NCI-H1694 (cell line): ENCODE data around the gene VWA3B.
A peak's percentile ranks its signal among the peaks of the same experiment; 100 is the strongest.
"Not testable (repeated sequence)": the region's sequence is repeated elsewhere in the genome, so short reads cannot be mapped to it uniquely, and the experiment has no call there.

Source experiments
- DNase-seq: peaks from one replicate; lab custom pipeline; 2025; lab: John Stamatoyannopoulos, UW

Gene VWA3B

GRCh38 chr2:98130073-98130472, 43.1 kb downstream of the VWA3B start:
- not testable (repeated sequence) for DNase-seq

- no peak for DNase-seq
Measured at GRCh38 chr2:98134172-98135005, 47.4 kb downstream of the VWA3B start.

- no peak for DNase-seq
Measured at GRCh38 chr2:98137196-98137595, 50.2 kb downstream of the VWA3B start.

GRCh38 chr2:98138978-98139377, 52.0 kb downstream of the VWA3B start:
- not testable (repeated sequence) for DNase-seq

GRCh38 chr2:98140210-98140609, 53.2 kb downstream of the VWA3B start:
- DNase-seq = no peak

GRCh38 chr2:98142106-98142791, 55.3 kb downstream of the VWA3B start:
- no peak for DNase-seq

- DNase-seq = no peak
Measured at GRCh38 chr2:98145070-98145469, 58.1 kb downstream of the VWA3B start.

GRCh38 chr2:98147900-98148299, 60.9 kb downstream of the VWA3B start:
- DNase-seq = not testable (repeated sequence)

GRCh38 chr2:98148595-98149332, 61.8 kb downstream of the VWA3B start:
- DNase-seq = no peak

- no peak for DNase-seq
Measured at GRCh38 chr2:98149333-98149697, 62.3 kb downstream of the VWA3B start.

- no peak for DNase-seq
Measured at GRCh38 chr2:98153481-98153880, 66.5 kb downstream of the VWA3B start.

- DNase-seq = no peak
Measured at GRCh38 chr2:98155291-98155690, 68.3 kb downstream of the VWA3B start.

GRCh38 chr2:98155716-98156115, 68.7 kb downstream of the VWA3B start:
- no peak for DNase-seq

- DNase-seq = no peak
Measured at GRCh38 chr2:98156304-98156703, 69.3 kb downstream of the VWA3B start.

GRCh38 chr2:98157557-98157956, 70.6 kb downstream of the VWA3B start:
- DNase-seq = no peak

GRCh38 chr2:98158305-98158704, 71.3 kb downstream of the VWA3B start:
- DNase-seq = peak; percentile 15

GRCh38 chr2:98160554-98160953, 73.6 kb downstream of the VWA3B start:
- no peak for DNase-seq

- no peak for DNase-seq
Measured at GRCh38 chr2:98161186-98161585, 74.2 kb downstream of the VWA3B start.

GRCh38 chr2:98164256-98164655, 77.3 kb downstream of the VWA3B start:
- no peak for DNase-seq

GRCh38 chr2:98165516-98166071, 78.6 kb downstream of the VWA3B start:
- DNase-seq = no peak

GRCh38 chr2:98167916-98168315, 80.9 kb downstream of the VWA3B start:
- no peak for DNase-seq

- no peak for DNase-seq
Measured at GRCh38 chr2:98170076-98170475, 83.1 kb downstream of the VWA3B start.
